ENCODE results near the gene TM7SF3. TPM values are rescaled to one million over a fixed set of nuclear protein-coding genes. Genes with fewer than 3 reads are reported as not detected.

The TM7SF3 gene
- total and polyA plus RNA-seq, 5 donors from 2014 or later, result 21.8 to 68.2 (median 62.2) TPM

DNA sequence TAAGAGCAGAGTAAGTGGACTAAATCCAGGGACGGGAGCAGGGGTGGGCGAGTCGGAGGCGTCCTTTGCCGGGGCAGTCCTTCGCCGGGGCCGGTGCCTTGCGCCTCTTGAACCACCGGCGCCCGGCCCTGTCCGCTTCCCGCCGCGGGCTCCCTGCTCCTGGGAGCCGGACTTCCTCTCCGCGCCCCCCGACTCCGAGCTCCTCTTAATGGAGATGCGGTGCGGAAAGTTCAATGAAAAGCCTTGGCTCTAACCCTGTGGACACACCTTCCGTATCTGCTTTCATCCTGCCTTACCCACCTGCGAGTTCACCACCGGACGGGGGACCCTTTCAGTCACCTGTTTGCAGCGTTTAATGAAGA is 75.5 kb downstream of the TM7SF3 start:
- peak; percentile 20 to 56 (median 29) for DNase-seq
- H3K27ac ChIP-seq (ENCODE audit: insufficient read depth, low read length, poor library complexity, severe bottlenecking), result peak overlapping the region; percentile 99
- H3K9me3 ChIP-seq (ENCODE audit: control insufficient read depth in 2 of 2, low read length in 2 of 2), result no peaks in the 10 kb centered on the region
- peak overlapping the region; percentile 99 for H3K4me3 ChIP-seq (ENCODE audit: low read depth, low read length)
- H3K36me3 ChIP-seq (ENCODE audit: control insufficient read depth, insufficient read depth, low read length), result peaks cover 5% of the 10 kb centered on the region
- peaks cover 4% of the 10 kb centered on the region for H3K36me3 Mint-ChIP-seq
- H3K4me1 Mint-ChIP-seq, result peaks cover 43 to 75% (median 57%) of the 10 kb centered on the region in 4 donors
- peaks cover 0 to 4% (median 0%) of the 10 kb centered on the region in 7 donors for H3K9me3 Mint-ChIP-seq
- no peaks in the 10 kb centered on the region for H3K27me3 ChIP-seq (ENCODE audit: control insufficient read depth, insufficient read depth, low read length)
- no peak for ATAC-seq (ENCODE audit: low read depth in 2 of 2)
- H3K27ac Mint-ChIP-seq, result peak overlapping the region; percentile 94 to 100 (median 97)
- H3K4me1 ChIP-seq (ENCODE audit: control insufficient read depth, insufficient read depth, low read length, poor library complexity, severe bottlenecking), result peaks cover 74% of the 10 kb centered on the region
- H3K4me3 Mint-ChIP-seq, result peak overlapping the region; percentile 94 to 98 (median 96)
- H3K27me3 Mint-ChIP-seq, result no peaks in the 10 kb centered on the region

- peaks cover 0 to 4% (median 0%) of the 10 kb centered on the region in 7 donors for H3K9me3 Mint-ChIP-seq
- H3K4me3 ChIP-seq (ENCODE audit: low read depth, low read length), result peak within 1 kb of the TSS; percentile 99
- ATAC-seq (ENCODE audit: low read depth in 2 of 2) (peak; percentile 90 to 93), DNase-seq (peak; percentile 94 to 97 (median 96))
- peak within 1 kb of the TSS; percentile 94 to 100 (median 97) for H3K27ac Mint-ChIP-seq
- H3K9me3 ChIP-seq (ENCODE audit: control insufficient read depth in 2 of 2, low read length in 2 of 2), result no peaks in the 10 kb centered on the region
- H3K36me3 ChIP-seq (ENCODE audit: control insufficient read depth, insufficient read depth, low read length), result peaks cover 8% of the 10 kb centered on the region
- H3K4me1 ChIP-seq (ENCODE audit: control insufficient read depth, insufficient read depth, low read length, poor library complexity, severe bottlenecking), result peaks cover 68% of the 10 kb centered on the region
- no peaks in the 10 kb centered on the region for H3K27me3 ChIP-seq (ENCODE audit: control insufficient read depth, insufficient read depth, low read length)
- peaks cover 43 to 75% (median 59%) of the 10 kb centered on the region in 4 donors for H3K4me1 Mint-ChIP-seq
- H3K36me3 Mint-ChIP-seq, result peaks cover 4% of the 10 kb centered on the region
- H3K4me3 Mint-ChIP-seq, result peak within 1 kb of the TSS; percentile 94 to 98 (median 96)
- no peaks in the 10 kb centered on the region for H3K27me3 Mint-ChIP-seq
- H3K27ac ChIP-seq (ENCODE audit: insufficient read depth, low read length, poor library complexity, severe bottlenecking), result peak within 1 kb of the TSS; percentile 99
These were observed 76.1 kb downstream of the TM7SF3 start, which contains the start of the genes FGFR1OP2 and INTS13 for GRCh38 chr12:26937863-26938700. Gene FGFR1OP2 (plus strand): TSS chr12:26938470. CDS start chr12:26954159, 15,689 bp downstream. Gene INTS13 (minus strand): TSS chr12:26937981. CDS start chr12:26936803, 1,178 bp downstream.

- ATAC-seq (ENCODE audit: low read depth in 2 of 2) (no peak), DNase-seq (no peak)
- Histone ChIP-seq H3K9me3 (ENCODE audit: control insufficient read depth in 2 of 2, low read length in 2 of 2) (no peaks in the 10 kb centered on the region), H3K27me3 (ENCODE audit: control insufficient read depth, insufficient read depth, low read length) (no peaks in the 10 kb centered on the region), H3K27ac (ENCODE audit: insufficient read depth, low read length, poor library complexity, severe bottlenecking) (peak overlapping the region; percentile 99), H3K4me3 (ENCODE audit: low read depth, low read length) (peak overlapping the region; percentile 99), H3K36me3 (ENCODE audit: control insufficient read depth, insufficient read depth, low read length) (peaks cover 11% of the 10 kb centered on the region), H3K4me1 (ENCODE audit: control insufficient read depth, insufficient read depth, low read length, poor library complexity, severe bottlenecking) (peaks cover 69% of the 10 kb centered on the region)
- Mint-ChIP-seq H3K4me3 (peak overlapping the region; percentile 94 to 98 (median 96)), H3K9me3 (peaks cover 0 to 4% (median 0%) of the 10 kb centered on the region in 7 donors), H3K4me1 (peaks cover 44 to 74% (median 59%) of the 10 kb centered on the region in 4 donors), H3K36me3 (peaks cover 10% of the 10 kb centered on the region), H3K27ac (peak overlapping the region; percentile 94 to 100 (median 97)), H3K27me3 (no peaks in the 10 kb centered on the region)
These were observed 76.7 kb downstream of the TM7SF3 start for GRCh38 chr12:26937443-26937862.

- peak; percentile 3 to 40 (median 21) for DNase-seq
- peaks cover 0 to 4% (median 0%) of the 10 kb centered on the region in 7 donors for H3K9me3 Mint-ChIP-seq
- peak overlapping the region; percentile 99 for H3K27ac ChIP-seq (ENCODE audit: insufficient read depth, low read length, poor library complexity, severe bottlenecking)
- peaks cover 11% of the 10 kb centered on the region for H3K36me3 ChIP-seq (ENCODE audit: control insufficient read depth, insufficient read depth, low read length)
- peaks cover 66% of the 10 kb centered on the region for H3K4me1 ChIP-seq (ENCODE audit: control insufficient read depth, insufficient read depth, low read length, poor library complexity, severe bottlenecking)
- ATAC-seq (ENCODE audit: low read depth in 2 of 2), result no peak
- peaks cover 45 to 74% (median 58%) of the 10 kb centered on the region in 4 donors for H3K4me1 Mint-ChIP-seq
- H3K36me3 Mint-ChIP-seq, result peaks cover 10% of the 10 kb centered on the region
- peak overlapping the region; percentile 94 to 98 (median 96) for H3K4me3 Mint-ChIP-seq
- H3K9me3 ChIP-seq (ENCODE audit: control insufficient read depth in 2 of 2, low read length in 2 of 2), result no peaks in the 10 kb centered on the region
- H3K4me3 ChIP-seq (ENCODE audit: low read depth, low read length), result peak overlapping the region; percentile 99
- no peaks in the 10 kb centered on the region for H3K27me3 ChIP-seq (ENCODE audit: control insufficient read depth, insufficient read depth, low read length)
- H3K27ac Mint-ChIP-seq, result peak overlapping the region; percentile 94 to 100 (median 97)
- no peaks in the 10 kb centered on the region for H3K27me3 Mint-ChIP-seq
These were observed 77.4 kb downstream of the TM7SF3 start for GRCh38 chr12:26936559-26937442.

GRCh38 chr12:26935636-26936378 is 78.4 kb downstream of the TM7SF3 start:
- Mint-ChIP-seq H3K36me3 (peaks cover 6% of the 10 kb centered on the region), H3K27ac (peak overlapping the region; percentile 48 to 94 (median 85)), H3K4me1 (peaks cover 39 to 67% (median 53%) of the 10 kb centered on the region in 4 donors), H3K9me3 (peaks cover 0 to 4% (median 0%) of the 10 kb centered on the region in 7 donors), H3K27me3 (no peaks in the 10 kb centered on the region), H3K4me3 (peak overlapping the region; percentile 94 to 98 (median 96))
- Histone ChIP-seq H3K4me1 (ENCODE audit: control insufficient read depth, insufficient read depth, low read length, poor library complexity, severe bottlenecking) (peaks cover 57% of the 10 kb centered on the region), H3K27me3 (ENCODE audit: control insufficient read depth, insufficient read depth, low read length) (no peaks in the 10 kb centered on the region), H3K9me3 (ENCODE audit: control insufficient read depth in 2 of 2, low read length in 2 of 2) (no peaks in the 10 kb centered on the region), H3K4me3 (ENCODE audit: low read depth, low read length) (peak overlapping the region; percentile 99), H3K27ac (ENCODE audit: insufficient read depth, low read length, poor library complexity, severe bottlenecking) (peak overlapping the region; percentile 99), H3K36me3 (ENCODE audit: control insufficient read depth, insufficient read depth, low read length) (peaks cover 11% of the 10 kb centered on the region)
- DNase-seq, result peak in 1 of 3 donors; percentile 43
- ATAC-seq (ENCODE audit: low read depth in 2 of 2), result no peak

DNA sequence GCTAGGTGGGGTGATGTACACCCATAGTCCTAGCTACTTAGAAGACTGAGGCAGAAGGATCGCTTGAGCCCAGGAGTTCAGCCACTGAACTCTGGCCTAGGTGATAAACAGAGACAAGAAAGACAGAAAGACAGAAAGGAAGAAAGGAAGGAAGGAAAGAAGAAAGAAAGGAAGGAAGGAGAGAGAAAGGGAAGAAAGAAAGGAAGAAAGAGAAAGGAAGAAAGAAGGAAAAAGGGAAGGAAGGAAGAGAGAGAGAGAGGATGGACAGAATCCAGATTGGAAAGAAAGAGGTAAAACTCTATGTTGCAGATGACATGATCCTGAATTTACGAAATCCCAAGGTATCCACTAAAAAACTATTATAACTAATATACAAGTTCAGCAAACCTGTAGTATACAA is 84.6 kb downstream of the TM7SF3 start:
- Mint-ChIP-seq H3K27ac (peak overlapping the region in 1 of 3 donors; percentile 60), H3K27me3 (no peaks in the 10 kb centered on the region), H3K4me3 (peak overlapping the region in 1 of 4 donors; percentile 5), H3K4me1 (peaks cover 33 to 44% (median 38%) of the 10 kb centered on the region in 4 donors), H3K9me3 (peaks cover 0 to 2% (median 0%) of the 10 kb centered on the region in 7 donors), H3K36me3 (peaks cover 33% of the 10 kb centered on the region)
- H3K27me3 ChIP-seq (ENCODE audit: control insufficient read depth, insufficient read depth, low read length), result no peaks in the 10 kb centered on the region
- H3K36me3 ChIP-seq (ENCODE audit: control insufficient read depth, insufficient read depth, low read length), result peaks cover 49% of the 10 kb centered on the region
- DNase-seq (no peak), ATAC-seq (ENCODE audit: low read depth in 2 of 2) (no peak)
- no peak overlapping the region for H3K27ac ChIP-seq (ENCODE audit: insufficient read depth, low read length, poor library complexity, severe bottlenecking)
- no peaks in the 10 kb centered on the region for H3K9me3 ChIP-seq (ENCODE audit: control insufficient read depth in 2 of 2, low read length in 2 of 2)
- peaks cover 9% of the 10 kb centered on the region for H3K4me1 ChIP-seq (ENCODE audit: control insufficient read depth, insufficient read depth, low read length, poor library complexity, severe bottlenecking)
- H3K4me3 ChIP-seq (ENCODE audit: low read depth, low read length), result no peak overlapping the region

All from CD4-positive, CD25-positive, alpha-beta regulatory T cell (primary cell).